Myocyte (in vitro differentiated cells): Measurements from ENCODE around the gene STARD5. TPM values are rescaled to one million over a fixed set of nuclear protein-coding genes. Genes with fewer than 3 reads are reported as not detected.

Source experiments
- total RNA-seq: library from RNA; depleted of rRNA; stranded (reverse); fragments of >200 nt; gene quantifications from 2 replicates; pipeline ENCODE4 v1.2.3, GENCODE V29; 2014

Gene STARD5
- total RNA-seq, 1 donor from 2014 or later: 4.0 TPM

Other genes starting within 250 kb of the STARD5 start
- gene CFAP161, start 189.9 kb downstream of the STARD5 start, total RNA-seq: 0.24 TPM in 1 of 2 replicates, not detected in the other
- 0.16 and 0.32 TPM in 2 replicates for gene IL16, start 127.3 kb downstream of the STARD5 start, total RNA-seq
- not detected in 2 replicates for gene TMC3, start 50.1 kb upstream of the STARD5 start, total RNA-seq